Measurements from ENCODE around the gene ANKRD61.

- TF ChIP-seq CTCF (IDR thresholded peaks at IDR 0.05; ENCODE audit: poor library complexity) (no peak), EZH2 (IDR thresholded peaks at IDR 0.05; ENCODE audit: borderline replicate concordance) (no peak), EZH2phosphoT487 (IDR thresholded peaks at IDR 0.05; ENCODE audit: low read depth, severe bottlenecking, unreplicated experiment) (no peak)
Observed at GRCh38 chr7:6020371-6021286, 10.5 kb upstream of the ANKRD61 start.
